H1 (cell line): ENCODE data around the gene SERPINB8. TPM values are rescaled to one million over a fixed set of nuclear protein-coding genes. Genes with fewer than 3 reads are reported as not detected.

Experiments used
- CTCF ChIA-PET: fragments of 300-600 bp; sonication (Branson Sonifier 250); formaldehyde crosslinking; loops from one replicate; lab custom pipeline; 2021; ENCODE audit not compliant: partially characterized antibody; lab: Charles Lee
- POLR2A ChIA-PET: fragments of 300-600 bp; sonication (Branson Sonifier 250); formaldehyde crosslinking; loops from one replicate; lab custom pipeline; 2021; ENCODE audit warnings: inconsistent platforms; ENCODE audit not compliant: partially characterized antibody; lab: Charles Lee
- DNase-seq, 2 experiments: peaks; one replicate each; pipeline versions ENCODE4 v3.0.0 to v3.0.0-alpha.2; 2010 to 2022; ENCODE audit warnings: low spot score in 2 of 2, low read depth in 1 of 2, mixed read lengths in 1 of 2
- FAIRE-seq: peaks from 2 replicates; lab custom pipeline; 2011; peaks lifted over from hg19 to GRCh38; lab: Jason Lieb, UNC
- H2AFZ ChIP-seq: 2 replicates; pipeline ENCODE4 v1.8.1; 2012; ENCODE audit warnings: low read length, inconsistent platforms
- H2AK5ac ChIP-seq: 2 replicates; pipeline ENCODE4 v1.6.1; 2013; ENCODE audit warnings: low read depth, low read length
- H2BK120ac ChIP-seq: replicated peaks from 2 replicates; pipeline ENCODE3; 2013; ENCODE audit warnings: low read depth, low read length, inconsistent platforms
- H2BK12ac ChIP-seq: 2 replicates; pipeline ENCODE4 v1.6.1; 2013; ENCODE audit warnings: low read depth, low read length
- H2BK15ac ChIP-seq: 2 replicates; pipeline ENCODE4 v1.6.1; 2013; ENCODE audit warnings: low read length
- H2BK20ac ChIP-seq: 2 replicates; pipeline ENCODE4 v1.6.1; 2013; ENCODE audit warnings: low read length
- H2BK5ac ChIP-seq: 2 replicates; pipeline ENCODE4 v1.6.1; 2013; ENCODE audit warnings: low read depth, low read length
- H3K14ac ChIP-seq: 2 replicates; pipeline ENCODE4 v1.6.1; 2013; ENCODE audit warnings: inconsistent platforms; ENCODE audit not compliant: insufficient read length
- H3K18ac ChIP-seq: 2 replicates; pipeline ENCODE4 v1.6.1; 2013; ENCODE audit warnings: low read length; ENCODE audit errors: extremely low read depth
- H3K23ac ChIP-seq: 2 replicates; pipeline ENCODE4 v1.6.1; 2013; ENCODE audit warnings: inconsistent platforms; ENCODE audit not compliant: insufficient read length
- H3K23me2 ChIP-seq: 2 replicates; pipeline ENCODE4 v1.6.1; 2013; ENCODE audit warnings: low read depth, low read length
- H3K27ac ChIP-seq: 2 replicates; pipeline ENCODE4 v1.6.1; 2011; ENCODE audit warnings: low read depth, low read length, inconsistent platforms
- H3K27me3 ChIP-seq, 4 experiments: replicated peaks in 1 of 4; 1 replicate in 1 of 4; 2 replicates in 3 of 4; pipeline versions ENCODE4 v1.6.1 to v1.8.1; 2011 to 2013; ENCODE audit warnings: low read length in 3 of 4, mild to moderate bottlenecking in 3 of 4, inconsistent platforms in 2 of 4, mixed read lengths in 2 of 4, moderate library complexity in 1 of 4; ENCODE audit not compliant: control insufficient read depth in 3 of 4, insufficient read depth in 3 of 4; ENCODE audit errors: extremely low read depth in 1 of 4
- H3K36me3 ChIP-seq, 4 experiments: 2 replicates each; pipeline versions ENCODE4 v1.6.1 to v1.8.1; 2011 to 2013; ENCODE audit warnings: mild to moderate bottlenecking in 4 of 4, low read length in 3 of 4, moderate library complexity in 2 of 4, control low read depth in 1 of 4, inconsistent platforms in 1 of 4; ENCODE audit not compliant: insufficient read depth in 4 of 4, control insufficient read depth in 2 of 4
- H3K4ac ChIP-seq: replicated peaks from 2 replicates; pipeline ENCODE3; 2013; ENCODE audit warnings: low read length, low read depth, mixed read lengths, inconsistent platforms; ENCODE audit not compliant: insufficient read length
- H3K4me1 ChIP-seq, 4 experiments: replicated peaks in 1 of 4; 1 replicate in 1 of 4; 2 replicates in 3 of 4; pipeline versions ENCODE4 v1.6.1 to v1.8.1; 2011 to 2013; ENCODE audit warnings: low read length in 3 of 4, inconsistent platforms in 2 of 4, mixed read lengths in 1 of 4; ENCODE audit not compliant: insufficient read depth in 4 of 4, control insufficient read depth in 3 of 4
- H3K4me2 ChIP-seq, 2 experiments: 2 replicates each; pipeline versions ENCODE4 v1.6.1 to v1.8.1; 2011 to 2013; ENCODE audit warnings: low read depth in 2 of 2, low read length in 2 of 2, control low read depth in 1 of 2, inconsistent platforms in 1 of 2, mild to moderate bottlenecking in 1 of 2; ENCODE audit not compliant: insufficient read depth in 1 of 2
- H3K4me3 ChIP-seq, 4 experiments: fragments of 200-600, 300-600 bp in 1 of 4; sonication (generic), shearing (Covaris generic), sonication (Bioruptor Twin) in 1 of 4; 2 replicates each; pipeline versions ENCODE4 v1.5.1 to v1.8.1; 2011 to 2016; ENCODE audit warnings: low read length in 4 of 4, low read depth in 3 of 4, control low read depth in 2 of 4, inconsistent platforms in 2 of 4, mild to moderate bottlenecking in 2 of 4, mixed read lengths in 1 of 4, moderate library complexity in 1 of 4; ENCODE audit not compliant: insufficient read depth in 2 of 4; ENCODE audit errors: extremely low read depth in 1 of 4
- H3K56ac ChIP-seq: replicated peaks from 2 replicates; pipeline ENCODE3; 2013; ENCODE audit warnings: low read depth, mild to moderate bottlenecking, mixed read lengths, low read length, inconsistent platforms; ENCODE audit not compliant: insufficient read length
- H3K79me1 ChIP-seq: 2 replicates; pipeline ENCODE4 v1.6.1; 2013; ENCODE audit warnings: low read depth, low read length, control low read depth
- H3K79me2 ChIP-seq, 2 experiments: 2 replicates each; pipeline versions ENCODE4 v1.6.1 to v1.8.1; 2012 to 2013; ENCODE audit warnings: low read length in 2 of 2, mild to moderate bottlenecking in 2 of 2, inconsistent platforms in 1 of 2; ENCODE audit not compliant: insufficient read depth in 2 of 2, control insufficient read depth in 1 of 2
- H3K9ac ChIP-seq, 4 experiments: replicated peaks in 1 of 4; 1 replicate in 1 of 4; 2 replicates in 3 of 4; pipeline versions ENCODE4 v1.6.1 to v1.8.1; 2011 to 2013; ENCODE audit warnings: low read depth in 3 of 4, low read length in 3 of 4, control low read depth in 2 of 4, mild to moderate bottlenecking in 2 of 4, moderate library complexity in 2 of 4, inconsistent platforms in 1 of 4; ENCODE audit errors: extremely low read depth in 1 of 4
- H3K9me3 ChIP-seq, 2 experiments: 2 replicates each; pipeline versions ENCODE4 v1.6.1 to v1.8.1; 2012 to 2013; ENCODE audit warnings: mild to moderate bottlenecking in 2 of 2, moderate library complexity in 2 of 2, control low read depth in 1 of 2, inconsistent platforms in 1 of 2, low read depth in 1 of 2, low read length in 1 of 2, mixed read lengths in 1 of 2; ENCODE audit not compliant: insufficient read depth in 2 of 2
- H4K20me1 ChIP-seq, 2 experiments: replicated peaks in 1 of 2; 2 replicates each; pipeline versions ENCODE3 to v1.8.1; 2011 to 2013; ENCODE audit warnings: inconsistent platforms in 2 of 2, low read length in 2 of 2, mild to moderate bottlenecking in 1 of 2; ENCODE audit not compliant: insufficient read depth in 2 of 2, control insufficient read depth in 1 of 2
- H4K5ac ChIP-seq: 2 replicates; pipeline ENCODE4 v1.6.1; 2013; ENCODE audit warnings: low read length, low read depth, mixed read lengths, inconsistent platforms; ENCODE audit not compliant: insufficient read length
- H4K8ac ChIP-seq: 2 replicates; pipeline ENCODE4 v1.8.0; 2013; ENCODE audit warnings: mild to moderate bottlenecking, moderate library complexity, low read length, inconsistent platforms; ENCODE audit not compliant: insufficient read depth; ENCODE audit errors: extremely low read depth
- H4K91ac ChIP-seq: replicated peaks from 2 replicates; pipeline ENCODE3; 2013; ENCODE audit warnings: low read length, mixed read lengths, inconsistent platforms; ENCODE audit not compliant: insufficient read length
- CEBPB ChIP-seq: IDR thresholded peaks from 2 replicates; pipeline ENCODE4 v1.6.1; 2012; ENCODE audit warnings: low read depth, low read length
- CREB1 ChIP-seq: IDR thresholded peaks from 2 replicates; pipeline ENCODE4 v1.6.1; 2012; ENCODE audit warnings: inconsistent platforms
- EP300 ChIP-seq, 2 experiments: IDR thresholded peaks; 1 replicate in 1 of 2; 2 replicates in 1 of 2; pipeline ENCODE4 v1.6.1; 2011 to 2012; ENCODE audit warnings: low read depth in 2 of 2, low read length in 2 of 2, mild to moderate bottlenecking in 2 of 2, borderline replicate concordance in 1 of 2, inconsistent platforms in 1 of 2, moderate library complexity in 1 of 2
- FOSL1 ChIP-seq: IDR thresholded peaks from 2 replicates; pipeline ENCODE4 v1.6.1; 2011; ENCODE audit warnings: mild to moderate bottlenecking, low read depth, low read length, moderate library complexity; ENCODE audit not compliant: insufficient read depth
- GABPA ChIP-seq: IDR thresholded peaks from 2 replicates; pipeline ENCODE4 v1.6.1; 2011; ENCODE audit warnings: mild to moderate bottlenecking, low read length, moderate library complexity, borderline replicate concordance; ENCODE audit not compliant: insufficient read depth
- KDM1A ChIP-seq: fragments of 200-600, 300-600 bp; sonication (generic); IDR thresholded peaks from 2 replicates; pipeline ENCODE4 v1.7.1; 2016; ENCODE audit warnings: mild to moderate bottlenecking, low read length, borderline replicate concordance
- POLR2A ChIP-seq, 2 experiments: IDR thresholded peaks; 1 replicate in 1 of 2; 2 replicates in 1 of 2; pipeline ENCODE4 v1.6.1; 2011; ENCODE audit warnings: low read depth in 2 of 2, low read length in 2 of 2, mild to moderate bottlenecking in 2 of 2; ENCODE audit errors: control extremely low read depth in 1 of 2
- RBBP5 ChIP-seq: IDR thresholded peaks from 2 replicates; pipeline ENCODE4 v1.7.1; 2012; ENCODE audit warnings: low read depth, mild to moderate bottlenecking, inconsistent platforms, low read length, moderate library complexity, borderline replicate concordance
- SIN3A ChIP-seq, 2 experiments: IDR thresholded peaks in 1 of 2; conservative IDR thresholded peaks in 1 of 2; 2 replicates each; pipeline ENCODE4 v1.6.1; 2011 to 2012; ENCODE audit warnings: low read length in 2 of 2, improper control_type of control experiment in 1 of 2, low read depth in 1 of 2, mild to moderate bottlenecking in 1 of 2
- SRF ChIP-seq: IDR thresholded peaks from 2 replicates; pipeline ENCODE4 v1.6.1; 2011; ENCODE audit warnings: mild to moderate bottlenecking, low read depth, low read length, moderate library complexity
- WGBS, 2 experiments: shearing (Covaris generic) in 1 of 2; methylation state at CpG; one replicate each; pipeline versions ENCODE4 v1.1.6 to v1.1.7; 2013 to 2015; ENCODE audit warnings: low lambda C conversion rate in 2 of 2, mixed read lengths in 2 of 2, inconsistent platforms in 1 of 2, low coverage in 1 of 2, missing lambda C conversion rate in 1 of 2; ENCODE audit not compliant: insufficient replicate concordance in 2 of 2, insufficient coverage in 1 of 2, insufficient read length in 1 of 2; ENCODE audit errors: extremely low coverage in 1 of 2, missing lambda C conversion rate in 1 of 2; 5-methylcytosine and 5-hydroxymethylcytosine counted together
- polyA plus RNA-seq, 7 experiments: library from polyadenylated mRNA; depleted of rRNA in 3 of 7; stranded (reverse) in 5 of 7; unstranded in 2 of 7; fragments of >200 nt in 5 of 7; fragments of 200-250 nt in 2 of 7; gene quantifications; 1 replicate in 5 of 7; 2 replicates in 1 of 7; 4 replicates in 1 of 7; pipeline versions ENCODE4 v1.2.1 to v1.2.3, GENCODE V29; 2011 to 2013; ENCODE audit warnings: missing spikeins in 2 of 7, mixed read lengths in 2 of 7
- total RNA-seq: library from RNA; stranded (reverse); fragmentation: NEBNext Ultra II Directional; extraction: Animal tissue kit (Norgen Biotek cat#: 25700); gene quantifications from 2 replicates; pipeline ENCODE4 v1.2.1, GENCODE V29; 2021
- TF ChIP-seq, protein P1 (sequence below): IDR thresholded peaks from 2 replicates; pipeline ENCODE4 v1.6.1; 2012; ENCODE audit warnings: inconsistent platforms
- TF ChIP-seq, protein P2 (sequence below): IDR thresholded peaks from 2 replicates; pipeline ENCODE4 v1.6.1; 2012; ENCODE audit warnings: low read length, inconsistent platforms

SERPINB8 gene
- total and polyA plus RNA-seq, 2 of the 8 experiments (the other 6 are each of a cell fraction or from before 2014, with no cell fraction given) = 0.42 to 1.2 TPM

- 83% methylated on average over 6 of the region's 6 CpGs; no CpG with 5 or more reads in 1 of the 2 experiments for WGBS, 2 experiments
- H3K27me3 ChIP-seq = peaks cover 12 to 37% (median 22%) of the 10 kb centered on the region in 4 experiments
- H2BK15ac ChIP-seq = no peak overlapping the region
- no peak overlapping the region for H3K9ac ChIP-seq
- H3K4ac ChIP-seq = no peak overlapping the region
- H3K23ac ChIP-seq = no peak overlapping the region
- H2BK120ac ChIP-seq = no peak overlapping the region
- H3K14ac ChIP-seq = no peak overlapping the region
- no peak overlapping the region for H2BK5ac ChIP-seq
- H2AFZ ChIP-seq = no peak overlapping the region
- no peak overlapping the region for H3K4me2 ChIP-seq
- CTCF ChIA-PET = interaction anchor here (2.0 kb wide), 1 partner anchor 17 kb away, joined by 14 read pairs; no protein-coding TSS in a partner anchor
- H4K20me1 ChIP-seq = peaks cover 0 to 1% of the 10 kb centered on the region in 2 experiments
- H3K56ac ChIP-seq = no peak overlapping the region
- H3K4me3 ChIP-seq = no peak overlapping the region
- no peak overlapping the region for H4K8ac ChIP-seq
- no peak overlapping the region for H3K27ac ChIP-seq
- H2AK5ac ChIP-seq = no peak overlapping the region; the same call in 1 of the 2 replicates
- no peak overlapping the region for H4K5ac ChIP-seq
- H2BK20ac ChIP-seq = no peak overlapping the region
- DNase-seq = no peak
- H3K36me3 ChIP-seq = no peaks in the 10 kb centered on the region
- no peak overlapping the region for H3K18ac ChIP-seq
- H3K79me2 ChIP-seq = no peaks in the 10 kb centered on the region
- POLR2A ChIA-PET = no interaction called here
- no peaks in the 10 kb centered on the region for H3K4me1 ChIP-seq
- H2BK12ac ChIP-seq = no peak overlapping the region
- no peak overlapping the region for H4K91ac ChIP-seq
- no peaks in the 10 kb centered on the region; the same call in 1 of the 2 replicates for H3K79me1 ChIP-seq
- no peaks in the 10 kb centered on the region for H3K23me2 ChIP-seq
- no peaks in the 10 kb centered on the region for H3K9me3 ChIP-seq
- FAIRE-seq = no peak
- TF ChIP-seq GABPA (no peak), CREB1 (no peak), KDM1A (no peak), POLR2A (IDR thresholded peaks at IDR 0.05; ENCODE audit: control extremely low read depth in 1 of 2, low read depth in 2 of 2, low read length in 2 of 2) (no peak), SRF (no peak), FOSL1 (no peak), RBBP5 (no peak), CEBPB (no peak), EP300 (IDR thresholded peaks at IDR 0.05; ENCODE audit: borderline replicate concordance in 1 of 2, low read depth in 2 of 2, low read length in 2 of 2) (no peak), SIN3A (conservative IDR thresholded peaks at IDR 0.05 in 1 of 2, IDR thresholded peaks at IDR 0.05 in 1 of 2; ENCODE audit: low read depth in 1 of 2, low read length in 2 of 2) (no peak)
- TF ChIP-seq, protein P1, sequence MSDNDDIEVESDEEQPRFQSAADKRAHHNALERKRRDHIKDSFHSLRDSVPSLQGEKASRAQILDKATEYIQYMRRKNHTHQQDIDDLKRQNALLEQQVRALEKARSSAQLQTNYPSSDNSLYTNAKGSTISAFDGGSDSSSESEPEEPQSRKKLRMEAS = no peak
- TF ChIP-seq, protein P2, sequence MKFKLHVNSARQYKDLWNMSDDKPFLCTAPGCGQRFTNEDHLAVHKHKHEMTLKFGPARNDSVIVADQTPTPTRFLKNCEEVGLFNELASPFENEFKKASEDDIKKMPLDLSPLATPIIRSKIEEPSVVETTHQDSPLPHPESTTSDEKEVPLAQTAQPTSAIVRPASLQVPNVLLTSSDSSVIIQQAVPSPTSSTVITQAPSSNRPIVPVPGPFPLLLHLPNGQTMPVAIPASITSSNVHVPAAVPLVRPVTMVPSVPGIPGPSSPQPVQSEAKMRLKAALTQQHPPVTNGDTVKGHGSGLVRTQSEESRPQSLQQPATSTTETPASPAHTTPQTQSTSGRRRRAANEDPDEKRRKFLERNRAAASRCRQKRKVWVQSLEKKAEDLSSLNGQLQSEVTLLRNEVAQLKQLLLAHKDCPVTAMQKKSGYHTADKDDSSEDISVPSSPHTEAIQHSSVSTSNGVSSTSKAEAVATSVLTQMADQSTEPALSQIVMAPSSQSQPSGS = no peak
These were observed 11.1 kb downstream of the SERPINB8 start for GRCh38 chr18:63980896-63981460.
